HCT116 (cell line): ENCODE data around the gene KRT86. TPM values are rescaled to one million over a fixed set of nuclear protein-coding genes. Genes with fewer than 3 reads are reported as not detected.

ENCODE experiments used
- ATAC-seq: fragments of 200-7000 bp; cut with Tn5 transposase; 2 replicates; pipeline ENCODE4 v1.9.1; 2020; ENCODE audit warnings: mild to moderate bottlenecking, moderate library complexity
- BruUV-seq: library from RNA; stranded (reverse); fragments of 400-500 nt; replicated peaks from 2 replicates; lab custom pipeline; 2021; lab: Mats Ljungman, UMichigan
- CTCF ChIA-PET: fragments of 300-600 bp; sonication (Branson Sonifier 250); formaldehyde crosslinking; loops from one replicate; lab custom pipeline; 2021; ENCODE audit warnings: antibody characterized with exemption; lab: Charles Lee
- POLR2A ChIA-PET: fragments of 300-600, 350-600 bp; sonication (Branson Sonifier 250); formaldehyde crosslinking; loops from one replicate; lab custom pipeline; 2021; ENCODE audit warnings: antibody characterized with exemption; lab: Charles Lee
- RAD21 ChIA-PET, 2 experiments: fragments of 300-600 bp; sonication (Branson Sonifier 250); formaldehyde crosslinking; loops; one replicate each; lab custom pipeline; 2023; ENCODE audit warnings: low total read pairs in 2 of 2; ENCODE audit not compliant: uncharacterized antibody in 2 of 2, unreplicated experiment in 2 of 2, low non-redundant PET in 1 of 2; lab: Charles Lee
- DNase-seq: peaks from one replicate; pipeline ENCODE4 v3.0.0-alpha.2; 2010; ENCODE audit warnings: low read depth, low spot score
- H2AFZ ChIP-seq: fragments of 200-600 bp; shearing (Covaris generic), sonication (generic); 2 replicates; pipeline ENCODE4 v1.6.1; 2017; ENCODE audit warnings: low read depth, mixed run types, mixed read lengths, antibody characterized with exemption, low read length; ENCODE audit not compliant: poor library complexity, severe bottlenecking
- H3K27ac ChIP-seq: 2 replicates; pipeline ENCODE4 v1.5.1; 2012; ENCODE audit warnings: low read depth, low read length
- H3K27me3 ChIP-seq: fragments of 200-600 bp; sonication (generic); 2 replicates; pipeline ENCODE4 v1.6.1; 2016; ENCODE audit warnings: mixed run types, low read length, mixed read lengths; ENCODE audit not compliant: insufficient read depth
- H3K36me3 ChIP-seq, 2 experiments: fragments of 200-500 bp in 1 of 2; fragments of 200-600 bp in 1 of 2; sonication (Bioruptor generic) in 1 of 2; sonication (generic) in 1 of 2; 2 replicates each; pipeline versions ENCODE4 v1.5.1 to v1.6.1; 2014 to 2016; ENCODE audit warnings: low read length in 2 of 2, inconsistent platforms in 1 of 2, mixed read lengths in 1 of 2, mixed run types in 1 of 2; ENCODE audit not compliant: insufficient read depth in 2 of 2, control insufficient read depth in 1 of 2
- H3K4me1 ChIP-seq, 2 experiments: fragments of 200-600 bp in 1 of 2; sonication (generic) in 1 of 2; 2 replicates each; pipeline versions ENCODE4 v1.5.1 to v1.6.1; 2012 to 2017; ENCODE audit warnings: low read length in 2 of 2, inconsistent platforms in 1 of 2, mild to moderate bottlenecking in 1 of 2, mixed read lengths in 1 of 2, mixed run types in 1 of 2, moderate library complexity in 1 of 2; ENCODE audit not compliant: insufficient read depth in 2 of 2, control insufficient read depth in 1 of 2
- H3K4me2 ChIP-seq: fragments of 200-600 bp; sonication (generic); 2 replicates; pipeline ENCODE4 v1.6.1; 2017; ENCODE audit warnings: mixed run types, low read length, mixed read lengths
- H3K4me3 ChIP-seq, 2 experiments: fragments of 200-600 bp in 1 of 2; sonication (generic) in 1 of 2; replicated peaks in 1 of 2; 2 replicates each; pipeline ENCODE4 v1.5.1; 2011 to 2016; ENCODE audit warnings: low read length in 2 of 2, control low read depth in 1 of 2, low read depth in 1 of 2, mild to moderate bottlenecking in 1 of 2, mixed read lengths in 1 of 2, mixed run types in 1 of 2
- H3K79me2 ChIP-seq: fragments of 200-600 bp; sonication (generic); 2 replicates; pipeline ENCODE4 v1.6.1; 2017; ENCODE audit warnings: mild to moderate bottlenecking, mixed run types, low read length, moderate library complexity, mixed read lengths; ENCODE audit not compliant: insufficient read depth
- H3K9ac ChIP-seq: fragments of 200-600 bp; sonication (generic); 2 replicates; pipeline ENCODE4 v1.6.1; 2016; ENCODE audit warnings: low read length, mixed read lengths
- H3K9me2 ChIP-seq: fragments of 200-600 bp; sonication (generic), shearing (Covaris generic); 2 replicates; pipeline ENCODE4 v1.6.1; 2017; ENCODE audit warnings: mixed run types, mild to moderate bottlenecking, moderate library complexity; ENCODE audit not compliant: insufficient read depth
- H3K9me3 ChIP-seq, 2 experiments: fragments of 200-500 bp in 1 of 2; fragments of 200-600 bp in 1 of 2; sonication (Bioruptor generic) in 1 of 2; sonication (generic) in 1 of 2; 2 replicates each; pipeline ENCODE4 v1.6.1; 2014 to 2017; ENCODE audit warnings: low read length in 2 of 2, mixed read lengths in 2 of 2, inconsistent platforms in 1 of 2, low read depth in 1 of 2, mild to moderate bottlenecking in 1 of 2, mixed run types in 1 of 2, moderate library complexity in 1 of 2; ENCODE audit not compliant: control insufficient read depth in 1 of 2, insufficient read depth in 1 of 2
- H4K20me1 ChIP-seq: fragments of 200-600 bp; sonication (generic), shearing (Covaris generic); 2 replicates; pipeline ENCODE4 v1.6.1; 2017; ENCODE audit warnings: mixed run types, mild to moderate bottlenecking, moderate library complexity; ENCODE audit not compliant: insufficient read depth
- CBX3 ChIP-seq: IDR thresholded peaks from 2 replicates; pipeline ENCODE4 v1.6.1; 2012; ENCODE audit warnings: low read depth
- CEBPB ChIP-seq: IDR thresholded peaks from 2 replicates; pipeline ENCODE4 v1.6.1; 2012; ENCODE audit warnings: low read depth
- CTCF ChIP-seq, 3 experiments: fragments of 200-600 bp in 1 of 3; sonication (generic) in 1 of 3; IDR thresholded peaks in 2 of 3; conservative IDR thresholded peaks in 1 of 3; 2 replicates each; pipeline ENCODE4 v1.5.1; 2012 to 2017; ENCODE audit warnings: low read depth in 2 of 3, low read length in 2 of 3, antibody characterized with exemption in 1 of 3, borderline replicate concordance in 1 of 3, control low read depth in 1 of 3, mild to moderate bottlenecking in 1 of 3, mixed read lengths in 1 of 3, mixed run types in 1 of 3, moderate library complexity in 1 of 3; ENCODE audit not compliant: insufficient read depth in 1 of 3
- EZH2 ChIP-seq: fragments of 200-600 bp; sonication (generic); IDR thresholded peaks from 2 replicates; pipeline ENCODE4 v1.6.1; 2017; ENCODE audit warnings: antibody characterized with exemption, mixed run types
- EZH2phosphoT487 ChIP-seq: fragments of 200-600 bp; IDR thresholded peaks from 2 replicates; pipeline ENCODE4 v1.6.1; 2018; ENCODE audit warnings: antibody characterized with exemption, borderline replicate concordance
- FOSL1 ChIP-seq: IDR thresholded peaks from 2 replicates; pipeline ENCODE4 v1.6.1; 2012; ENCODE audit warnings: low read depth
- JUND ChIP-seq: IDR thresholded peaks from 2 replicates; pipeline ENCODE4 v1.6.1; 2012
- MAX ChIP-seq: IDR thresholded peaks from 2 replicates; pipeline ENCODE4 v1.6.1; 2012
- POLR2A ChIP-seq: IDR thresholded peaks from 2 replicates; pipeline ENCODE4 v1.7.0; 2011; ENCODE audit warnings: borderline replicate concordance; ENCODE audit not compliant: insufficient read depth, insufficient read length; ENCODE audit errors: extremely low read depth
- RAD21 ChIP-seq: IDR thresholded peaks from 2 replicates; pipeline ENCODE4 v1.6.1; 2012; ENCODE audit warnings: low read depth, mild to moderate bottlenecking
- SIN3A ChIP-seq: IDR thresholded peaks from 2 replicates; pipeline ENCODE4 v1.6.1; 2012; ENCODE audit warnings: low read depth
- SRF ChIP-seq: IDR thresholded peaks from 2 replicates; pipeline ENCODE4 v1.6.1; 2012; ENCODE audit warnings: low read depth
- ZFX ChIP-seq: fragments of 450-650 bp; IDR thresholded peaks from 2 replicates; pipeline ENCODE4 v1.6.1; 2017
- intact Hi-C: fragments of 100-400 bp; cut with micrococcal nuclease; formaldehyde crosslinking; loops from 2 replicates; pipeline ENCODE4 v1.10.0; 2022
- total RNA-seq: library from RNA; stranded (reverse); gene quantifications from one replicate; pipeline ENCODE4 v1.2.1, GENCODE V29; 2021; ENCODE audit not compliant: unreplicated experiment
- TF ChIP-seq, protein P1 (sequence below): IDR thresholded peaks from 2 replicates; pipeline ENCODE4 v1.6.1; 2011; ENCODE audit warnings: mild to moderate bottlenecking, low read length, moderate library complexity; ENCODE audit not compliant: insufficient replicate concordance; ENCODE audit errors: extremely low read depth

KRT86 gene
- total RNA-seq, 1 experiment from 2014 or later = 1.5 TPM

- Histone ChIP-seq H3K9me3 (no peaks in the 10 kb centered on the region), H3K79me2 (no peaks in the 10 kb centered on the region), H3K36me3 (no peaks in the 10 kb centered on the region), H3K9ac (no peak overlapping the region), H3K27me3 (no peaks in the 10 kb centered on the region), H3K4me1 (peaks cover 30 to 86% of the 10 kb centered on the region in 2 experiments), H3K9me2 (no peaks in the 10 kb centered on the region), H3K27ac (no peak overlapping the region), H4K20me1 (no peaks in the 10 kb centered on the region), H2AFZ (no peak overlapping the region), H3K4me3 (no peak overlapping the region), H3K4me2 (no peak overlapping the region)
- POLR2A ChIA-PET = interaction anchor here (1.8 kb wide), 1 partner anchor 53 kb away, joined by 6 read pairs; no protein-coding TSS in a partner anchor
- TF ChIP-seq CTCF (IDR thresholded peaks at IDR 0.05 in 2 of 3, conservative IDR thresholded peaks at IDR 0.05 in 1 of 3; ENCODE audit: borderline replicate concordance in 1 of 3, insufficient read depth in 1 of 3, low read depth in 2 of 3, low read length in 2 of 3) = no peak
- ATAC-seq (no peak), DNase-seq (no peak)
- intact Hi-C loops = no loop called here
- CTCF ChIA-PET = interaction anchor here (0.9 to 1.8 kb wide), 4 partner anchors 12 to 102 kb away, joined by 3 to 5 read pairs (median 4); no protein-coding TSS in a partner anchor
- RAD21 ChIA-PET = no interaction called here
- no TSS peak for BruUV-seq
These were observed 48.7 kb upstream of the KRT86 start for GRCh38 chr12:52225752-52226151.

GRCh38 chr12:52226446-52226845 is 48.0 kb upstream of the KRT86 start:
- no TSS peak for BruUV-seq
- ChIA-PET POLR2A (interaction anchor here (1.8 kb wide), 1 partner anchor 52 kb away, joined by 6 read pairs; no protein-coding TSS in a partner anchor), CTCF (interaction anchor here (1.5 kb wide), 1 partner anchor 102 kb away, joined by 5 read pairs; no protein-coding TSS in a partner anchor), RAD21 (interaction anchor here in 1 of 2 experiments (0.6 kb wide), 1 partner anchor 57 kb away, joined by 7 read pairs; no protein-coding TSS in a partner anchor)
- Histone ChIP-seq H3K9ac (no peak overlapping the region), H3K4me1 (peaks cover 35 to 86% of the 10 kb centered on the region in 2 experiments), H3K27ac (no peak overlapping the region), H3K79me2 (no peaks in the 10 kb centered on the region), H3K36me3 (no peaks in the 10 kb centered on the region), H3K9me2 (no peaks in the 10 kb centered on the region), H4K20me1 (no peaks in the 10 kb centered on the region), H3K4me2 (no peak overlapping the region; the same call in 1 of the 2 replicates), H3K9me3 (no peaks in the 10 kb centered on the region), H3K4me3 (no peak overlapping the region), H2AFZ (no peak overlapping the region), H3K27me3 (no peaks in the 10 kb centered on the region)
- intact Hi-C loops = no loop called here
- DNase-seq (no peak), ATAC-seq (no peak)
- no peak for TF ChIP-seq ZFX
- TF ChIP-seq JUND = no peak
- no peak for TF ChIP-seq CBX3
- TF ChIP-seq RAD21 = no peak
- TF ChIP-seq, protein P1, sequence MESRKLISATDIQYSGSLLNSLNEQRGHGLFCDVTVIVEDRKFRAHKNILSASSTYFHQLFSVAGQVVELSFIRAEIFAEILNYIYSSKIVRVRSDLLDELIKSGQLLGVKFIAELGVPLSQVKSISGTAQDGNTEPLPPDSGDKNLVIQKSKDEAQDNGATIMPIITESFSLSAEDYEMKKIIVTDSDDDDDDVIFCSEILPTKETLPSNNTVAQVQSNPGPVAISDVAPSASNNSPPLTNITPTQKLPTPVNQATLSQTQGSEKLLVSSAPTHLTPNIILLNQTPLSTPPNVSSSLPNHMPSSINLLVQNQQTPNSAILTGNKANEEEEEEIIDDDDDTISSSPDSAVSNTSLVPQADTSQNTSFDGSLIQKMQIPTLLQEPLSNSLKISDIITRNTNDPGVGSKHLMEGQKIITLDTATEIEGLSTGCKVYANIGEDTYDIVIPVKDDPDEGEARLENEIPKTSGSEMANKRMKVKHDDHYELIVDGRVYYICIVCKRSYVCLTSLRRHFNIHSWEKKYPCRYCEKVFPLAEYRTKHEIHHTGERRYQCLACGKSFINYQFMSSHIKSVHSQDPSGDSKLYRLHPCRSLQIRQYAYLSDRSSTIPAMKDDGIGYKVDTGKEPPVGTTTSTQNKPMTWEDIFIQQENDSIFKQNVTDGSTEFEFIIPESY = no peak
- no peak for TF ChIP-seq SIN3A
- no peak for TF ChIP-seq CTCF (IDR thresholded peaks at IDR 0.05 in 2 of 3, conservative IDR thresholded peaks at IDR 0.05 in 1 of 3; ENCODE audit: borderline replicate concordance in 1 of 3, insufficient read depth in 1 of 3, low read depth in 2 of 3, low read length in 2 of 3)
- TF ChIP-seq FOSL1 = no peak
- no peak for TF ChIP-seq SRF
- TF ChIP-seq EZH2phosphoT487 = no peak
- TF ChIP-seq POLR2A = no peak
- no peak for TF ChIP-seq CEBPB
- TF ChIP-seq EZH2 = no peak
- TF ChIP-seq MAX = no peak
